Smooth muscle cell (in vitro differentiated cells): ENCODE data around the gene NEURL1B. TPM values are rescaled to one million over a fixed set of nuclear protein-coding genes. Genes with fewer than 3 reads are reported as not detected.

Experiments
- DNase-seq: peaks from one replicate; lab custom pipeline; 2025; ENCODE audit not compliant: unreplicated experiment; lab: John Stamatoyannopoulos, UW
- H2AFZ ChIP-seq: fragments of 200-600 bp; sonication (generic); 2 replicates; pipeline ENCODE4 v1.6.0; 2016; ENCODE audit warnings: antibody characterized with exemption, low read depth, mild to moderate bottlenecking
- H3F3A ChIP-seq: fragments of 200-600 bp; sonication (generic); 2 replicates; pipeline ENCODE4 v1.6.0; 2017; ENCODE audit warnings: antibody characterized with exemption, low read depth
- H3K27ac ChIP-seq: fragments of 200-600 bp; sonication (generic); 2 replicates; pipeline ENCODE4 v1.5.1; 2016; ENCODE audit warnings: low read depth, mild to moderate bottlenecking
- H3K27me3 ChIP-seq: fragments of 200-600 bp; sonication (generic); 2 replicates; pipeline ENCODE4 v1.6.1; 2016; ENCODE audit warnings: low read depth, mild to moderate bottlenecking
- H3K36me3 ChIP-seq: fragments of 200-600 bp; sonication (generic); 2 replicates; pipeline ENCODE4 v1.5.1; 2016; ENCODE audit warnings: low read depth
- H3K4me1 ChIP-seq: fragments of 200-600 bp; sonication (generic); 2 replicates; pipeline ENCODE4 v1.5.1; 2016; ENCODE audit warnings: low read depth
- H3K4me2 ChIP-seq: fragments of 200-600 bp; sonication (generic); 2 replicates; pipeline ENCODE4 v1.6.0; 2016; ENCODE audit warnings: mild to moderate bottlenecking
- H3K4me3 ChIP-seq: fragments of 200-600 bp; sonication (generic); 2 replicates; pipeline ENCODE4 v1.5.1; 2016; ENCODE audit warnings: mild to moderate bottlenecking
- H3K79me2 ChIP-seq: fragments of 200-600 bp; sonication (generic); 2 replicates; pipeline ENCODE4 v1.6.0; 2016; ENCODE audit warnings: low read depth, mild to moderate bottlenecking
- H3K9ac ChIP-seq: fragments of 200-600 bp; sonication (generic); 2 replicates; pipeline ENCODE4 v1.6.0; 2016; ENCODE audit warnings: low read depth
- H3K9me3 ChIP-seq: fragments of 200-600 bp; sonication (generic); replicated peaks from 2 replicates; pipeline ENCODE4 v1.5.1; 2016; ENCODE audit warnings: low read depth
- H4K20me1 ChIP-seq: fragments of 200-600 bp; sonication (generic); 2 replicates; pipeline ENCODE4 v1.6.0; 2016; ENCODE audit warnings: low read depth
- WGBS: methylation state at CpG from one replicate; pipeline ENCODE4 v1.1.7; 2016; ENCODE audit warnings: low lambda C conversion rate; 5-methylcytosine and 5-hydroxymethylcytosine counted together
- polyA plus RNA-seq: library from polyadenylated mRNA; unstranded; fragments of >200 nt; fragmentation: Nextera tagmentation; extraction: Ambion mirVana; gene quantifications from 2 replicates; pipeline ENCODE4 v1.2.1, GENCODE V29; 2016
- total RNA-seq: library from RNA; depleted of rRNA; stranded (reverse); fragments of >200 nt; gene quantifications from 2 replicates; pipeline ENCODE4 v1.2.3, GENCODE V29; 2014
- TF ChIP-seq, protein P1 (sequence below): fragments of 200-600 bp; sonication (generic); IDR thresholded peaks from 2 replicates; pipeline ENCODE4 v1.5.1; 2017; ENCODE audit warnings: borderline replicate concordance, mild to moderate bottlenecking, antibody characterized with exemption; ENCODE audit not compliant: insufficient read depth, poor library complexity, severe bottlenecking

The NEURL1B gene
- total and polyA plus RNA-seq, 2 experiments from 2014 or later: 3.7 to 10.0 TPM

DNA sequence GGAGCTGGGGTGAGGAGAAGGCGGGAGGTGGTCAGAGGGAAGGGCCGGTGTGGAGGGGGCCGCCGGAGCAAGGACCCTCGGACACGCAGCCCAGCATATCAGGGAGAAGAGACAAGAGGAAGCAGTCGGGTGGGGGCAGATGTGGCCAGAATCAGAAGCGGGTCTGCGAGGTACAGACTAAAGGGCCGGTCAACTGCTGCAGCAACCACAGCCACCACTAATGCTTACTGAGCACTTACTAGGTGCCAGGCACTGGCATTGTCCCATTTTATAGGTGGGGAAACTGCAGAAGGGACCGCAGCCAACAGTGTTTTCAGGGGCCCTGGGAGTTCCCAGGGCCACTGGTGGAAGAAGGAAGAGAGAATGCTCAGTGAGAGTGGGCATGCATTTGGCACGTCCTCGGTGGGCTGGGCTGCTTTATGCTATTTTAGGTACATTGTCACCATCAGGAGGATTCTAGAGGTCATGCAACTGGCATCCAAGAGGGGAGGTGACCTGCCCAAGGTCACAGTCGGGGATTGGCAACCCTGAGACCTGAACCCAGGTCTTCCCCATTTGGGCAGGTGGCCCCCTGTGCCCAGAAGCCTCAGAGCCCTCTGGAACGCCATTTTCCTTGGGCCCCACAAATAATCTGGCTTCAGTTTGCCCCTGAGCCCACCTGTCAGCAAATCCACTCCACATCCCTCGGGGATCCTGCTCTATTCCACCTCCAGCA lies 76.6 kb downstream of the NEURL1B start:
- H3K36me3 ChIP-seq: no peaks in the 10 kb centered on the region
- no peak overlapping the region for H3K4me2 ChIP-seq
- H2AFZ ChIP-seq: peak overlapping the region; percentile 82
- DNase-seq: no peak
- H3K4me3 ChIP-seq: no peak overlapping the region
- H3K27me3 ChIP-seq: peaks cover 2% of the 10 kb centered on the region
- TF ChIP-seq, protein P1, sequence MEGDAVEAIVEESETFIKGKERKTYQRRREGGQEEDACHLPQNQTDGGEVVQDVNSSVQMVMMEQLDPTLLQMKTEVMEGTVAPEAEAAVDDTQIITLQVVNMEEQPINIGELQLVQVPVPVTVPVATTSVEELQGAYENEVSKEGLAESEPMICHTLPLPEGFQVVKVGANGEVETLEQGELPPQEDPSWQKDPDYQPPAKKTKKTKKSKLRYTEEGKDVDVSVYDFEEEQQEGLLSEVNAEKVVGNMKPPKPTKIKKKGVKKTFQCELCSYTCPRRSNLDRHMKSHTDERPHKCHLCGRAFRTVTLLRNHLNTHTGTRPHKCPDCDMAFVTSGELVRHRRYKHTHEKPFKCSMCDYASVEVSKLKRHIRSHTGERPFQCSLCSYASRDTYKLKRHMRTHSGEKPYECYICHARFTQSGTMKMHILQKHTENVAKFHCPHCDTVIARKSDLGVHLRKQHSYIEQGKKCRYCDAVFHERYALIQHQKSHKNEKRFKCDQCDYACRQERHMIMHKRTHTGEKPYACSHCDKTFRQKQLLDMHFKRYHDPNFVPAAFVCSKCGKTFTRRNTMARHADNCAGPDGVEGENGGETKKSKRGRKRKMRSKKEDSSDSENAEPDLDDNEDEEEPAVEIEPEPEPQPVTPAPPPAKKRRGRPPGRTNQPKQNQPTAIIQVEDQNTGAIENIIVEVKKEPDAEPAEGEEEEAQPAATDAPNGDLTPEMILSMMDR: no peak
- WGBS: 84% methylated on average over 16 of the region's 16 CpGs
- no peaks in the 10 kb centered on the region for H4K20me1 ChIP-seq
- no peaks in the 10 kb centered on the region for H3K9me3 ChIP-seq
- H3K27ac ChIP-seq: no peak overlapping the region
- H3F3A ChIP-seq: no peaks in the 10 kb centered on the region
- no peak overlapping the region for H3K9ac ChIP-seq
- no peaks in the 10 kb centered on the region for H3K4me1 ChIP-seq
- H3K79me2 ChIP-seq: no peaks in the 10 kb centered on the region

GRCh38 chr5:172718527-172719114 lies 77.6 kb downstream of the NEURL1B start:
- TF ChIP-seq, protein P1: no peak
- WGBS: 89% methylated on average over 3 of the region's 3 CpGs
- no peaks in the 10 kb centered on the region for H3K79me2 ChIP-seq

GRCh38 chr5:172719211-172719610 lies 78.1 kb downstream of the NEURL1B start:
- no peak overlapping the region for H3K4me3 ChIP-seq
- no peaks in the 10 kb centered on the region for H3K79me2 ChIP-seq
- H3K4me1 ChIP-seq: no peaks in the 10 kb centered on the region
- H3K27ac ChIP-seq: no peak overlapping the region
- H2AFZ ChIP-seq: no peak overlapping the region
- 81% methylated on average over 4 of the region's 4 CpGs for WGBS
- H3K9me3 ChIP-seq: no peaks in the 10 kb centered on the region
- DNase-seq: no peak
- no peaks in the 10 kb centered on the region for H4K20me1 ChIP-seq
- H3K36me3 ChIP-seq: no peaks in the 10 kb centered on the region
- no peak overlapping the region for H3K9ac ChIP-seq
- peaks cover 4% of the 10 kb centered on the region for H3K27me3 ChIP-seq
- no peaks in the 10 kb centered on the region for H3F3A ChIP-seq
- TF ChIP-seq, protein P1: no peak
- no peak overlapping the region for H3K4me2 ChIP-seq

More at GRCh38 chr5:172718527-172719114, 77.6 kb downstream of the NEURL1B start:
- no peaks in the 10 kb centered on the region for H3K4me1 ChIP-seq
- H3K27ac ChIP-seq: no peak overlapping the region
- no peak for DNase-seq
- H3K27me3 ChIP-seq: peaks cover 4% of the 10 kb centered on the region
- no peaks in the 10 kb centered on the region for H3K36me3 ChIP-seq
- H3K4me2 ChIP-seq: no peak overlapping the region
- H3F3A ChIP-seq: no peaks in the 10 kb centered on the region
- H3K4me3 ChIP-seq: no peak overlapping the region
- no peaks in the 10 kb centered on the region for H4K20me1 ChIP-seq
- H3K9ac ChIP-seq: no peak overlapping the region
- no peaks in the 10 kb centered on the region for H3K9me3 ChIP-seq
- no peak overlapping the region for H2AFZ ChIP-seq
